Muscle of leg (tissue), 11 donors: ENCODE measurements around the gene IL1RL1. TPM values are rescaled to one million over a fixed set of nuclear protein-coding genes. Genes with fewer than 3 reads are reported as not detected.
A peak's percentile ranks its signal among the peaks of the same experiment; 100 is the strongest.

ENCODE experiments used
- DNase-seq: peaks from one replicate; pipeline ENCODE4 v3.0.0; 2013
- H3K27ac ChIP-seq: one replicate; pipeline ENCODE4 v1.5.1; 2013; ENCODE audit warnings: mild to moderate bottlenecking, low read length, control low read depth
- H3K27me3 ChIP-seq: one replicate; pipeline ENCODE4 v1.6.1; 2013; ENCODE audit warnings: low read length; ENCODE audit not compliant: control insufficient read depth, insufficient read depth
- H3K36me3 ChIP-seq: one replicate; pipeline ENCODE4 v1.6.1; 2013; ENCODE audit warnings: low read length; ENCODE audit not compliant: control insufficient read depth, insufficient read depth
- H3K4me1 ChIP-seq: one replicate; pipeline ENCODE4 v1.6.1; 2013; ENCODE audit warnings: low read length; ENCODE audit not compliant: control insufficient read depth, insufficient read depth
- H3K4me3 ChIP-seq: one replicate; pipeline ENCODE4 v1.5.1; 2013; ENCODE audit warnings: low read length, control low read depth
- H3K9me3 ChIP-seq: replicated peaks from 2 replicates; pipeline ENCODE4 v1.6.1; 2013; ENCODE audit warnings: low read depth, low read length; ENCODE audit not compliant: control insufficient read depth
- WGBS: methylation state at CpG from one replicate; pipeline ENCODE4 v1.1.5; 2013; ENCODE audit warnings: missing lambda C conversion rate; ENCODE audit not compliant: insufficient coverage; 5-methylcytosine and 5-hydroxymethylcytosine counted together
- polyA plus RNA-seq, 8 donors: library from polyadenylated mRNA; unstranded; fragments of 120-200 nt; gene quantifications; one replicate each; pipeline versions ENCODE4 v1.2.1 to v1.2.3, GENCODE V29; 2013; ENCODE audit warnings: inconsistent platforms in 1 of 8, low replicate concordance in 1 of 8; ENCODE audit not compliant: insufficient read length in 8 of 8, insufficient read depth in 1 of 8
- total RNA-seq: library from RNA; stranded (reverse); fragments of 120-200 nt; gene quantifications from one replicate; pipeline ENCODE4 v1.2.4, GENCODE V29; 2013

Gene IL1RL1
- total and polyA plus RNA-seq, 9 donors: 0.05 to 0.34 (median 0.22) TPM

DNA sequence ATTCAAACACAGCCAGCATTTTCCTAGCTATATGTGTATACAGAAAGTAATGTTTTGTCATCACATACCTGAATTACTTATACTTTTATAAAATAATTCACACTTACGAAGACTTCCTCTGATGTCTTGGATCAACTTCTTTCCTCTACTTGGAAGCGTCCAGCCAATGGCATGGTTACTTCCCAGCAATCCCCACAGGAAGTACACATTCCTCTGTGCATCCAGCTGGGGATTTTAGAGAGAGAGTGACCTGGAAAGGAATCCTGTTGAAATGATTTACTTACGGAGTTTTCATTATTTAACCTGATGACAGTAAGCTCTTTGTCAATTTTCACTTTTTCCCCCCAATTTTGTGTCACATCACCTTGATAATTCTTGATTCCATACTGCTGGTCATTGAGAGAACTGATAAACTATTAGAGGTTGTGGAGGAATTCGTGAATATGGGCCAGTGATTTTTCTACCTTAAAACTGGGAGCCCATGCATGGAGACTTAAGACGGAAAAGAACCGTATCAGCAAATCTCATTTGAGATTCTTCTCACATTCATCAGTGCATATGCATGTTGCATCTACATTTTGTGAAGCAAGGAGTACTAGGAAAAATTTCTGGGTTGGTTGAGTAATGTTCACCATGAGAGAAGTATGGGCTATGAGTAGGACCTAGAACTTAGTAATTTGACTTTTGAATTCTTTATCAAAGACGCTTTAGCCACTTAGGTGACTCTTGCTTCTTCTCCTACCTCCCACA, 35.2 kb downstream of the IL1RL1 start:
- 88% methylated on average over 1 of the region's 7 CpGs for WGBS
- Histone ChIP-seq H3K4me3 (no peak overlapping the region), H3K9me3 (no peaks in the 10 kb centered on the region), H3K27ac (no peak overlapping the region), H3K4me1 (no peaks in the 10 kb centered on the region), H3K27me3 (peaks cover 2% of the 10 kb centered on the region), H3K36me3 (no peaks in the 10 kb centered on the region)
- DNase-seq: no peak

- no CpG with 5 or more reads among the region's 1 CpG for WGBS
- no peaks in the 10 kb centered on the region for H3K36me3 ChIP-seq
- H3K9me3 ChIP-seq: no peaks in the 10 kb centered on the region
- H3K4me1 ChIP-seq: no peaks in the 10 kb centered on the region
- no peak for DNase-seq
- H3K27me3 ChIP-seq: peaks cover 2% of the 10 kb centered on the region
- no peak overlapping the region for H3K4me3 ChIP-seq
- no peak overlapping the region for H3K27ac ChIP-seq
Measured at GRCh38 chr2:102350137-102350793, 38.9 kb downstream of the IL1RL1 start.

- H3K36me3 ChIP-seq: no peaks in the 10 kb centered on the region
- H3K27me3 ChIP-seq: peaks cover 7% of the 10 kb centered on the region
- peak; percentile 86 for DNase-seq
- no peaks in the 10 kb centered on the region for H3K9me3 ChIP-seq
- under 1% methylated on average over 56 of the region's 69 CpGs for WGBS
- peak within 1 kb of the TSS; percentile 67 for H3K4me3 ChIP-seq
- H3K4me1 ChIP-seq: peaks cover 3% of the 10 kb centered on the region
- H3K27ac ChIP-seq: no peak within 1 kb of the TSS
Measured at GRCh38 chr2:102355526-102356380, 44.4 kb downstream of the IL1RL1 start, which contains the start of gene IL18R1. Gene IL18R1 (plus strand): TSS chr2:102355796. CDS start chr2:102362661, 6,865 bp downstream.

DNA sequence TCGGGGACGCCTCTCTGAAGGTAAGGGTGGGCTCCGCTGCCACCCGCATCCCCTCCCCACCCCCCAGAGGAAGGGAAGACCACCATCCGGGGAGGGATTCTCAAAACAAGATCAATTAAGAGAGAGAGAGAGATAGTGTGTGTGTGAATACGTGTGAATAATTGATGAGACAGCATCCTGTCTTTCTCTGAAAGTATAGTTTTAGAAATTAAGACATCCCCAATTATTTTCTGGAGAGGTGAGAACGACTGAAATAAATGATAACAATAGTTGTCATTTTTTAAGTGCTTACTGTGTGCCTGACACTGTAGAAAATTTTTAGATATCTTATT, 45.0 kb downstream of the IL1RL1 start:
- no CpG with 5 or more reads among the region's 7 CpGs for WGBS
- no peaks in the 10 kb centered on the region for H3K36me3 ChIP-seq
- H3K27me3 ChIP-seq: peaks cover 7% of the 10 kb centered on the region
- no peak overlapping the region for H3K27ac ChIP-seq
- no peak for DNase-seq
- peaks cover 3% of the 10 kb centered on the region for H3K4me1 ChIP-seq
- no peaks in the 10 kb centered on the region for H3K9me3 ChIP-seq
- H3K4me3 ChIP-seq: peak overlapping the region; percentile 67

- no peak for DNase-seq
Measured at GRCh38 chr2:102356741-102357140, 45.4 kb downstream of the IL1RL1 start.

DNA sequence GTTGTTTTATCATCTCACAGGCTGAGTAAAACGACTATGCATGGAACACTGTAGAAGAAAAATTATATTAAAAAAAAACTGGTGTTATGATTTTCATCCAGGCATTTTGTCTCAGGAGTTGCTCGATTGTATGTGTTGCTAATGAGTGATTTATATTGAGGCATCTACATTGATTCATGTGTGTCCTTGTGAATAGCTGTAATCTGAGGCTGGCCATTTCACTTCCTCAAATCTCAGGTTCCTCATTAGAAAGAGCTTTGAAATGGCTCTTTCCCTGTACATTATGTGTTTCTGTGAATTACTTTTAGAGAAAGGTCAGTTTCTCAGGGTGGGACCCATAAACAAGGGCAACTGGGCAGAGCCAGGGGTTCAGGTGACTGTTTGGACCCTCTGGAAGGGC, 46.6 kb downstream of the IL1RL1 start:
- H3K27ac ChIP-seq: no peak overlapping the region
- H3K9me3 ChIP-seq: no peaks in the 10 kb centered on the region
- H3K4me1 ChIP-seq: peaks cover 3% of the 10 kb centered on the region
- no peak overlapping the region for H3K4me3 ChIP-seq
- H3K27me3 ChIP-seq: peaks cover 7% of the 10 kb centered on the region
- no CpG with 5 or more reads among the region's 2 CpGs for WGBS
- no peaks in the 10 kb centered on the region for H3K36me3 ChIP-seq
- DNase-seq: no peak

More at GRCh38 chr2:102356741-102357140, 45.4 kb downstream of the IL1RL1 start:
- H3K4me3 ChIP-seq: no peak overlapping the region
- 83% methylated on average over 1 of the region's 2 CpGs for WGBS
- peaks cover 3% of the 10 kb centered on the region for H3K4me1 ChIP-seq
- no peaks in the 10 kb centered on the region for H3K36me3 ChIP-seq
- no peak overlapping the region for H3K27ac ChIP-seq
- H3K27me3 ChIP-seq: peaks cover 7% of the 10 kb centered on the region
- H3K9me3 ChIP-seq: no peaks in the 10 kb centered on the region

DNA sequence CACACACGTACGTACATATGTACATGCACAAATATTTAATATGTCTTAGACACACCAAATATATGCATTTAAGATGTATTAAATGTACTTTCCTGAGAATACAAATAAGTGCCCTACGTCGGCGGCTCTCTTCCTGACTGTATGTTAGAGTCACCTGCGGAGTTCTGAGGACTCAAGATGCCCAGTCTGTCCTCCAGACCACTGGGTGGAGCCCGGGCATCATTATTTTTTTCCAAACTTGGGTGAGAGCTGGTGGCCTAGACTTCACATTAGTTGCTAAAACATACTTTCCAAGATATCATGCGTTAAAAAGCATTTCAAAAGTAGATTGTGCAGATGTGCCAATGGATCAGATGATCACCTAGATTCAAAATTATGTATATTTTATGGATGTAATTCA, 47.1 kb downstream of the IL1RL1 start:
- no peak for DNase-seq
- no peaks in the 10 kb centered on the region for H3K9me3 ChIP-seq
- no peak overlapping the region for H3K27ac ChIP-seq
- no peak overlapping the region for H3K4me3 ChIP-seq
- H3K36me3 ChIP-seq: no peaks in the 10 kb centered on the region
- H3K4me1 ChIP-seq: peaks cover 3% of the 10 kb centered on the region
- 100% methylated on average over 1 of the region's 8 CpGs for WGBS
- peaks cover 7% of the 10 kb centered on the region for H3K27me3 ChIP-seq

GRCh38 chr2:102359527-102359926, 48.2 kb downstream of the IL1RL1 start:
- Histone ChIP-seq H3K27me3 (peaks cover 7% of the 10 kb centered on the region), H3K27ac (no peak overlapping the region), H3K36me3 (no peaks in the 10 kb centered on the region), H3K4me3 (no peak overlapping the region), H3K4me1 (peaks cover 3% of the 10 kb centered on the region), H3K9me3 (no peaks in the 10 kb centered on the region)
- DNase-seq: no peak
- no CpG with 5 or more reads among the region's 3 CpGs for WGBS

DNA sequence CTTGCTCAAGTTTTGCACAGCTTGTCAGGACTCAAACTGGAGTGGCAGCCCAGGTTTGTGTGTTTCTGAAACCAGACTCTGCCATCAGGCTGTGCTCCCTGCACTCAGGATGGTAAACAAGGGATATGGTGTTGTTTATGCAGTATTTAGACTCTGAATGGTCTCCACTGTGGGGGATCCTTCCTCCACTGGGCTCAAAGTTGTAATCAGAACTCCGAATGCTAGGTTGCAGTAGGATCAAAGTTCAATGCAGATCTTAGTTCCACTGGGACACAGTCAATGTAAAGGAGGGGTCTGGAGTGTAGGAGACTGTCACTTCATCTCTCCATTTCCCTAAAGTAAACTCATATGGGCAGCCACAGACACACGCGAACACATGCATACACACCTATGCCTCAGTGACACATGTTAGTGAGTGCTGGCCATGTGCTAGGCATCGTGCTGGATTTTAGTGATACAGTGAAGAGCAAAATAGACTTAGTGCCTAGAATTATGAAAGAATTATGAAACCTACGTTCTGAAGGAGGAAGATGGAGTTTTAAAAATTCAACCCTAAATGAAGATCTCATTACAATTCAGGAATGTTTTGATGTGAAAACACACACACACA, 50.4 kb downstream of the IL1RL1 start:
- DNase-seq: no peak
- Histone ChIP-seq H3K27me3 (no peaks in the 10 kb centered on the region), H3K4me1 (no peaks in the 10 kb centered on the region), H3K27ac (no peak overlapping the region), H3K4me3 (no peak overlapping the region), H3K36me3 (no peaks in the 10 kb centered on the region), H3K9me3 (peaks cover 13% of the 10 kb centered on the region)
- no CpG with 5 or more reads among the region's 5 CpGs for WGBS

DNA sequence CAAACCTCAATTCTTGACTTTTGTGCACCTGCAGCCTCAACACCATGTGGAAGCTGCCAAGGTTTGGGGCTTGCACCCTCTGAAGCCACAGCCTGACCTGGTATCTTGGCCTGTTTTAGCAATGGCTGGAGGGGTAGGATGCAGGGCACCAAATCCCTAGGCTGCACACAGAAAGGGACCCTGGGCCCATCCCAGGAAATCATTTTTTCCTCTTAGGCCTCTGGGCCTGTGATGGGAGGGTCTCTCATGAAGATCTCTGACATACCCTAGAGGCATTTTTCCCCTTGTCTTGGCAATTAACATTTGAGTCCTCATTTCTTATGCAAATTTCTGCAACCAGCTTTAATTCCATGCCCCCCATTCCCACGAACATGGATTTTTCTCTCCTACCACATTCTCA, 54.4 kb downstream of the IL1RL1 start:
- WGBS: 89% methylated on average over 1 of the region's 1 CpG
- H3K9me3 ChIP-seq: peaks cover 13% of the 10 kb centered on the region
- H3K27me3 ChIP-seq: no peaks in the 10 kb centered on the region
- no peaks in the 10 kb centered on the region for H3K36me3 ChIP-seq
- H3K27ac ChIP-seq: no peak overlapping the region
- H3K4me1 ChIP-seq: no peaks in the 10 kb centered on the region
- H3K4me3 ChIP-seq: no peak overlapping the region
- DNase-seq: no peak
